22Rv1 (cell line): Measurements from ENCODE around the gene CNTNAP2.

Experiments
- ZFX ChIP-seq: fragments of 450-650 bp; IDR thresholded peaks from 2 replicates; pipeline ENCODE4 v1.6.1; 2017; ENCODE audit warnings: antibody characterized with exemption, borderline replicate concordance
- TF ChIP-seq, protein P1 (sequence below): fragments of 450-650 bp; IDR thresholded peaks from 2 replicates; pipeline ENCODE4 v1.5.1; 2017; ENCODE audit warnings: mild to moderate bottlenecking

DNA sequence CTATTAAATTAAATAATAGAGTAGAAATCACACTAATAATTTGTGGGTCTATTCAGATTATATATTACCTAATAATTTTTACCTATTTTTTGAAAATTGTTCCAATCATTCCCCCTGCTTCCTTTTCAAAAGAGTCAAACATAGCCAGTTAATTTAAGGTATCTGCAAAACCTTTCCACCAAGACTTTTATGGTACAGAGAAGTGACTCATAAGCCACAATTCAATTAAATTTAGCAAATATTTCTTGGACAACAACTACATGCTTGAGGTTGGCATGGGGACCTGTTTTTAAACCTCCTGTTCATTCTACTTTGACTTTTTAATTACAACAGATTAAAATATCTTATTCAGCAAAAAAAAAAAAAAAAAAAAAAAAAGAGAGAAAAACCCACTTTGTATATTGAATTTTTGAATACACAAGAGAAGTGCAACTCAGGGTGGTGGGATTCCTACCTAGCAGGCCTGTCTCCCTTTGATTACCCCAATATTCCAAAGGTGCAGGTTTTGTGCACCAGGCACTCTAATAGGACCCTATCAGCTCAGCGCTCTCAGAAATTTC is 2172.1 kb downstream of the CNTNAP2 start:
- TF ChIP-seq, protein P1, sequence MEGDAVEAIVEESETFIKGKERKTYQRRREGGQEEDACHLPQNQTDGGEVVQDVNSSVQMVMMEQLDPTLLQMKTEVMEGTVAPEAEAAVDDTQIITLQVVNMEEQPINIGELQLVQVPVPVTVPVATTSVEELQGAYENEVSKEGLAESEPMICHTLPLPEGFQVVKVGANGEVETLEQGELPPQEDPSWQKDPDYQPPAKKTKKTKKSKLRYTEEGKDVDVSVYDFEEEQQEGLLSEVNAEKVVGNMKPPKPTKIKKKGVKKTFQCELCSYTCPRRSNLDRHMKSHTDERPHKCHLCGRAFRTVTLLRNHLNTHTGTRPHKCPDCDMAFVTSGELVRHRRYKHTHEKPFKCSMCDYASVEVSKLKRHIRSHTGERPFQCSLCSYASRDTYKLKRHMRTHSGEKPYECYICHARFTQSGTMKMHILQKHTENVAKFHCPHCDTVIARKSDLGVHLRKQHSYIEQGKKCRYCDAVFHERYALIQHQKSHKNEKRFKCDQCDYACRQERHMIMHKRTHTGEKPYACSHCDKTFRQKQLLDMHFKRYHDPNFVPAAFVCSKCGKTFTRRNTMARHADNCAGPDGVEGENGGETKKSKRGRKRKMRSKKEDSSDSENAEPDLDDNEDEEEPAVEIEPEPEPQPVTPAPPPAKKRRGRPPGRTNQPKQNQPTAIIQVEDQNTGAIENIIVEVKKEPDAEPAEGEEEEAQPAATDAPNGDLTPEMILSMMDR, result no peak
- no peak for TF ChIP-seq ZFX
